ENCODE data around the gene NUP62CL. TPM values are rescaled to one million over a fixed set of nuclear protein-coding genes. Genes with fewer than 3 reads are reported as not detected.

NUP62CL gene
- total and polyA plus RNA-seq, 2 donors (not counting 1 experiment from before 2014, with no cell fraction given): 0.89 to 3.2 TPM

DNA sequence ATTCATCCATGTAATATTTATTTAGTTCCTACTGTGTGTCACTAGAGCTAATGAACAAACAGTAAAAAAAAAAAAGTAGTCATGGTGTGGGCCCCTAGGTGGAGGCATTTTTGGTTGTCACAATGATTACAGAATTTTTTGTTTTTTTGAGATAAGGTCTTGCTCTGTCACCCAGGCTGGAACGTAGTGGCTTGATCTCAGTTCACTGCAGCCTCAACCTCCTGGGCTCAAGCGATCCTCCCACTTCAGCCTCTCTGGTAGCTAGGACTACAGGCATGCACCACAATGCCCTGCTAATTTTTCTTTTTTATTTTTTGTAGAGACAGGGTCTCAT is 22.2 kb upstream of the NUP62CL start:
- WGBS (ENCODE audit: insufficient coverage): no CpG with 5 or more reads among the region's 2 CpGs
- Histone ChIP-seq H3K4me2 (replicated peaks; ENCODE audit: low read depth, low read length, poor library complexity, severe bottlenecking) (no peak overlapping the region), H2AFZ (ENCODE audit: insufficient read depth, low read depth, low read length, poor library complexity, severe bottlenecking) (no peak overlapping the region), H3K4me1 (ENCODE audit: control insufficient read depth in 2 of 2, insufficient read depth in 2 of 2, low read length in 2 of 2) (no peaks in the 10 kb centered on the region), H3K9me3 (ENCODE audit: control extremely low read depth in 1 of 3, control insufficient read depth in 2 of 3, insufficient read depth in 1 of 3, low read length in 2 of 3) (no peaks in the 10 kb centered on the region), H3K36me3 (replicated peaks in 1 of 2; ENCODE audit: control extremely low read depth in 1 of 2, control insufficient read depth in 1 of 2, extremely low read depth in 1 of 2, insufficient read depth in 2 of 2, low read length in 1 of 2) (no peaks in the 10 kb centered on the region), H3K9ac (ENCODE audit: low read length) (no peak overlapping the region), H3K27me3 (replicated peaks in 1 of 4; ENCODE audit: control extremely low read depth in 1 of 4, control insufficient read depth in 3 of 4, insufficient read depth in 4 of 4, low read length in 3 of 4) (no peaks in the 10 kb centered on the region), H3K79me2 (ENCODE audit: control insufficient read depth, insufficient read depth, low read length) (no peaks in the 10 kb centered on the region), H3K4me3 (ENCODE audit: control extremely low read depth in 1 of 5, extremely low read depth in 1 of 5, insufficient read depth in 1 of 5, low read depth in 2 of 5, low read length in 4 of 5) (no peak overlapping the region), H3K27ac (ENCODE audit: low read length in 2 of 2) (no peak overlapping the region), H4K20me1 (ENCODE audit: control insufficient read depth, insufficient read depth, low read length, poor library complexity, severe bottlenecking) (no peaks in the 10 kb centered on the region)
- Mint-ChIP-seq H3K9me3 (ENCODE audit: insufficient read depth) (no peaks in the 10 kb centered on the region), H3K27ac (no peak overlapping the region), H3K27me3 (no peaks in the 10 kb centered on the region), H3K4me1 (peaks cover 5% of the 10 kb centered on the region), H3K4me3 (no peak overlapping the region)
- ChIA-PET CTCF (no interaction called here), POLR2A (no interaction called here)
- intact Hi-C loops (cut with micrococcal nuclease): no loop called here
- TF ChIP-seq, protein P1, sequence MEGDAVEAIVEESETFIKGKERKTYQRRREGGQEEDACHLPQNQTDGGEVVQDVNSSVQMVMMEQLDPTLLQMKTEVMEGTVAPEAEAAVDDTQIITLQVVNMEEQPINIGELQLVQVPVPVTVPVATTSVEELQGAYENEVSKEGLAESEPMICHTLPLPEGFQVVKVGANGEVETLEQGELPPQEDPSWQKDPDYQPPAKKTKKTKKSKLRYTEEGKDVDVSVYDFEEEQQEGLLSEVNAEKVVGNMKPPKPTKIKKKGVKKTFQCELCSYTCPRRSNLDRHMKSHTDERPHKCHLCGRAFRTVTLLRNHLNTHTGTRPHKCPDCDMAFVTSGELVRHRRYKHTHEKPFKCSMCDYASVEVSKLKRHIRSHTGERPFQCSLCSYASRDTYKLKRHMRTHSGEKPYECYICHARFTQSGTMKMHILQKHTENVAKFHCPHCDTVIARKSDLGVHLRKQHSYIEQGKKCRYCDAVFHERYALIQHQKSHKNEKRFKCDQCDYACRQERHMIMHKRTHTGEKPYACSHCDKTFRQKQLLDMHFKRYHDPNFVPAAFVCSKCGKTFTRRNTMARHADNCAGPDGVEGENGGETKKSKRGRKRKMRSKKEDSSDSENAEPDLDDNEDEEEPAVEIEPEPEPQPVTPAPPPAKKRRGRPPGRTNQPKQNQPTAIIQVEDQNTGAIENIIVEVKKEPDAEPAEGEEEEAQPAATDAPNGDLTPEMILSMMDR (IDR thresholded peaks at IDR 0.05): no peak
- TF ChIP-seq EZH2 (IDR thresholded peaks at IDR 0.05; ENCODE audit: borderline replicate concordance, insufficient read depth, low read depth, low read length, poor library complexity, severe bottlenecking): no peak
- DNase-seq: no peak
- ATAC-seq (ENCODE audit: low read depth): no peak

DNA sequence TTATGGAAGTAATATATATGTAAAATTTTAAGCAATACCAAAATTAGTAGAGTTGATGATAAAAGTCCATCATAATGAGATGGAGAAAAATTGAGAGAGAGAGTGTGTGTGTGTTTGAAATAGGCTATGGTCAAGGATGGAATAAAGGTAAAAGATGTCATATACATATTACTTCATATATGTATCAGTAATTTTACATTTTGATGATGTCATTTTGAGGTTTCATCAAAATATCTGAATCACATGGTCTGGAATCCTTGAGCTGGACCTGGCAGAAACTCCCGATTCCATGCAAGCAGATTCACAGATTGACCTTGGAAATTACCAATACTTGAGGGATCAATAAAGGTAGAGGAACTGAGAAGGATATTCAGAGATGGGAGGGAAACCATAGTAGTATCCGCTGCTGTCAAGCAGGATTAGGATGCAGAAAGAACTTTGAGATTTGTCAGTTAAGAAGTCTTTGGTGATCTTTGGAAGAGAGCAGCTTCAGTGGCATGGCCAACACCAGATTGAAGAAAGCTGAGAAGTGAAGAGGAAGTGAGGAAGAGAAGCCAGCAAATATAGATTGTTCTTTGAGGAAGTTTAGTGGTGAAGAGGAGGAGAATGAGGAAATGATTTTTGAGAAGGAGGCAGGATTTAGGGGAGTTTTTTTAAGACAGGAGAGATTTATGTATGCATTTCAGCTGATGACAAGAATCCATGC is 21.7 kb upstream of the NUP62CL start:
- H3K9ac ChIP-seq (ENCODE audit: low read length): no peak overlapping the region
- ChIA-PET POLR2A (no interaction called here), CTCF (interaction anchor here (0.7 kb wide), 1 partner anchor 328 kb away, joined by 3 read pairs; no protein-coding TSS in a partner anchor)
- H3K36me3 ChIP-seq (replicated peaks in 1 of 2; ENCODE audit: control extremely low read depth in 1 of 2, control insufficient read depth in 1 of 2, extremely low read depth in 1 of 2, insufficient read depth in 2 of 2, low read length in 1 of 2): no peaks in the 10 kb centered on the region
- no peak for DNase-seq
- H3K4me1 ChIP-seq (ENCODE audit: control insufficient read depth in 2 of 2, insufficient read depth in 2 of 2, low read length in 2 of 2): no peaks in the 10 kb centered on the region
- no peaks in the 10 kb centered on the region for H3K27me3 ChIP-seq (replicated peaks in 1 of 4; ENCODE audit: control extremely low read depth in 1 of 4, control insufficient read depth in 3 of 4, insufficient read depth in 4 of 4, low read length in 3 of 4)
- no peaks in the 10 kb centered on the region for H4K20me1 ChIP-seq (ENCODE audit: control insufficient read depth, insufficient read depth, low read length, poor library complexity, severe bottlenecking)
- H3K79me2 ChIP-seq (ENCODE audit: control insufficient read depth, insufficient read depth, low read length): no peaks in the 10 kb centered on the region
- no peak for ATAC-seq (ENCODE audit: low read depth)
- H3K27me3 Mint-ChIP-seq: no peaks in the 10 kb centered on the region
- 100% methylated on average over 1 of the region's 2 CpGs for WGBS (ENCODE audit: insufficient coverage)
- H3K4me1 Mint-ChIP-seq: peaks cover 5% of the 10 kb centered on the region
- no peak overlapping the region for H3K4me2 ChIP-seq (replicated peaks; ENCODE audit: low read depth, low read length, poor library complexity, severe bottlenecking)
- H3K27ac ChIP-seq (ENCODE audit: low read length in 2 of 2): no peak overlapping the region
- no peaks in the 10 kb centered on the region for H3K9me3 ChIP-seq (ENCODE audit: control extremely low read depth in 1 of 3, control insufficient read depth in 2 of 3, insufficient read depth in 1 of 3, low read length in 2 of 3)
- H2AFZ ChIP-seq (ENCODE audit: insufficient read depth, low read depth, low read length, poor library complexity, severe bottlenecking): no peak overlapping the region
- H3K9me3 Mint-ChIP-seq (ENCODE audit: insufficient read depth): no peaks in the 10 kb centered on the region
- TF ChIP-seq EZH2 (IDR thresholded peaks at IDR 0.05; ENCODE audit: borderline replicate concordance, insufficient read depth, low read depth, low read length, poor library complexity, severe bottlenecking): no peak
- TF ChIP-seq, protein P1 (IDR thresholded peaks at IDR 0.05): no peak
- no peak overlapping the region for H3K27ac Mint-ChIP-seq
- intact Hi-C loops (cut with micrococcal nuclease): no loop called here
- H3K4me3 Mint-ChIP-seq: no peak overlapping the region
- no peak overlapping the region for H3K4me3 ChIP-seq (ENCODE audit: control extremely low read depth in 1 of 5, extremely low read depth in 1 of 5, insufficient read depth in 1 of 5, low read depth in 2 of 5, low read length in 4 of 5)

Measured in B cell (primary cell).